ENCODE data around the gene HACE1.

- no peak for TF ChIP-seq POLR2A (IDR thresholded peaks at IDR 0.05)
- no peak for TF ChIP-seq CTCF (IDR thresholded peaks at IDR 0.05)
Measured at GRCh38 chr6:104788400-104788799, 71.3 kb downstream of the HACE1 start.
